ENCODE measurements around the gene SLC10A3. TPM values are rescaled to one million over a fixed set of nuclear protein-coding genes. Genes with fewer than 3 reads are reported as not detected.

Gene SLC10A3
- polyA plus RNA-seq, 3 donors: 25.3 to 33.1 (median 26.7) TPM

DNA sequence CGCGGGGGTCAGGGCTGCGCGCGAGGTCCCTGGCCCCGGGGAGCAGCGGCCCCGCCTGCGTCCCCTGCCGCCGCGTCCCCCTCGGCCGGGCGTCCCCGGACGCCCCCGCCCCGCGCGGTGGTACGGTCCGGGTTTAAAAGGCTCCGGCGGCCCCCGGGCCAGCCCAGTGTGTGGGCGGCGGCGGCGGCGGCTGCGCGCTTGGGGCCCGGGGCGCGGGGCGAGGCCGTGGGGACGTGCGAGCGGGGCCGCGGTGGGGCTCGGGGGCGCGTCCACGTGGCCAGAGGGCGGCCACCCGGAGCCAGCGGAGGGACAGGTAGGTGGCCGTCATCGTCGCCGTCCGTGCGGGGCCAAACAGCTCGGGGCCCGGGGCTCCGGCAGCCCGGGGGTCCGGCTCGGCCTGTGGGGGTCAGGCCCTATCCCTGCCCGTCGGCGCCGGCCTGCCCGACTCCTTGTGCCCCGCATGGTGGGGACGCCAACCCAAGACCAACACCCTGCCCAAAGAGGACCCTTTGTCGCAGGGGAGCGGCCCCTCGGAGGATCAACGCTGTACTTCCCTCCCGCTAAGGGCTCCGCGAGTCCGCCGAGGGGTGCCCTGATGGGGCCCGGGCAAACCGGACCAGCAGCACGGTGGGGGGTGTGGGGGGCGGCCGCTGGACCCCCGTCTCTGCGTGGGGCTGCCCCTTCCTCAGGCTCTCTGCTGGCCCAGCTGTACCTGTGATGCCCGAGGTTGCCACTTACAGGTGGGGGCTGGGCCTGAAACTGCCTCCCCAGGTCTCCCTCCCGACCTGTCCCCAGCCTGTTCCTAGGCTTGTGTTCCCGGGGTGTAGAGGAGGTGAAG is 32.1 kb downstream of the SLC10A3 start, which contains the start of gene PLXNA3:
TSS of gene PLXNA3 (plus strand) at position 166 of the 838 bp plus-strand sequence. CDS start 1,903 bp downstream, outside the sequence.
- peak; percentile 21 to 45 (median 23) for DNase-seq
- Histone ChIP-seq H3K4me2 (replicated peaks; ENCODE audit: extremely low read depth, low read length, poor library complexity, severe bottlenecking) (peak within 1 kb of the TSS; percentile 67), H3K79me2 (ENCODE audit: insufficient read depth, low read length) (no peaks in the 10 kb centered on the region), H3K4me1 (ENCODE audit: control insufficient read depth in 1 of 2, insufficient read depth in 2 of 2, low read length in 2 of 2) (peaks cover 6% of the 10 kb centered on the region in 2 donors), H3K36me3 (replicated peaks in 1 of 2; ENCODE audit: control insufficient read depth in 1 of 2, insufficient read depth in 2 of 2, low read length in 2 of 2) (no peaks in the 10 kb centered on the region), H3K9ac (ENCODE audit: insufficient read depth, low read length, poor library complexity, severe bottlenecking) (peak within 1 kb of the TSS; percentile 32), H3K9me3 (replicated peaks in 1 of 2; ENCODE audit: control insufficient read depth in 1 of 2, insufficient read depth in 1 of 2, low read length in 2 of 2) (no peaks in the 10 kb centered on the region), H4K20me1 (ENCODE audit: insufficient read depth, low read length) (no peaks in the 10 kb centered on the region), H2AFZ (ENCODE audit: insufficient read depth, low read depth, low read length, poor library complexity, severe bottlenecking) (peak within 1 kb of the TSS; percentile 56), H3K27me3 (ENCODE audit: control insufficient read depth in 2 of 2, insufficient read depth in 2 of 2, low read length in 2 of 2) (peaks cover 0 to 12% of the 10 kb centered on the region in 2 donors), H3K4me3 (replicated peaks in 1 of 3; ENCODE audit: low read depth in 2 of 3, low read length in 3 of 3) (peak within 1 kb of the TSS; percentile 16 to 67 (median 32)), H3K27ac (ENCODE audit: low read depth in 1 of 2, low read length in 2 of 2) (no peak within 1 kb of the TSS)
- Mint-ChIP-seq H3K36me3 (peaks cover 3 to 5% of the 10 kb centered on the region in 2 donors), H3K27ac (peak within 1 kb of the TSS in 4 of 7 donors; percentile 54 to 87 (median 82)), H3K4me1 (peaks cover 12% of the 10 kb centered on the region), H3K27me3 (ENCODE audit: low read depth in 3 of 3) (peaks cover 11 to 29% (median 26%) of the 10 kb centered on the region in 3 donors), H3K9me3 (peaks cover 0 to 16% (median 4%) of the 10 kb centered on the region in 7 donors), H3K4me3 (peak within 1 kb of the TSS; percentile 86 to 97)
- intact Hi-C loops (cut with micrococcal nuclease): no loop called here
- TF ChIP-seq, protein P1, sequence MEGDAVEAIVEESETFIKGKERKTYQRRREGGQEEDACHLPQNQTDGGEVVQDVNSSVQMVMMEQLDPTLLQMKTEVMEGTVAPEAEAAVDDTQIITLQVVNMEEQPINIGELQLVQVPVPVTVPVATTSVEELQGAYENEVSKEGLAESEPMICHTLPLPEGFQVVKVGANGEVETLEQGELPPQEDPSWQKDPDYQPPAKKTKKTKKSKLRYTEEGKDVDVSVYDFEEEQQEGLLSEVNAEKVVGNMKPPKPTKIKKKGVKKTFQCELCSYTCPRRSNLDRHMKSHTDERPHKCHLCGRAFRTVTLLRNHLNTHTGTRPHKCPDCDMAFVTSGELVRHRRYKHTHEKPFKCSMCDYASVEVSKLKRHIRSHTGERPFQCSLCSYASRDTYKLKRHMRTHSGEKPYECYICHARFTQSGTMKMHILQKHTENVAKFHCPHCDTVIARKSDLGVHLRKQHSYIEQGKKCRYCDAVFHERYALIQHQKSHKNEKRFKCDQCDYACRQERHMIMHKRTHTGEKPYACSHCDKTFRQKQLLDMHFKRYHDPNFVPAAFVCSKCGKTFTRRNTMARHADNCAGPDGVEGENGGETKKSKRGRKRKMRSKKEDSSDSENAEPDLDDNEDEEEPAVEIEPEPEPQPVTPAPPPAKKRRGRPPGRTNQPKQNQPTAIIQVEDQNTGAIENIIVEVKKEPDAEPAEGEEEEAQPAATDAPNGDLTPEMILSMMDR (IDR thresholded peaks at IDR 0.05): no peak
- 3% methylated on average over 40 of the region's 88 CpGs for WGBS (ENCODE audit: insufficient coverage)

DNA sequence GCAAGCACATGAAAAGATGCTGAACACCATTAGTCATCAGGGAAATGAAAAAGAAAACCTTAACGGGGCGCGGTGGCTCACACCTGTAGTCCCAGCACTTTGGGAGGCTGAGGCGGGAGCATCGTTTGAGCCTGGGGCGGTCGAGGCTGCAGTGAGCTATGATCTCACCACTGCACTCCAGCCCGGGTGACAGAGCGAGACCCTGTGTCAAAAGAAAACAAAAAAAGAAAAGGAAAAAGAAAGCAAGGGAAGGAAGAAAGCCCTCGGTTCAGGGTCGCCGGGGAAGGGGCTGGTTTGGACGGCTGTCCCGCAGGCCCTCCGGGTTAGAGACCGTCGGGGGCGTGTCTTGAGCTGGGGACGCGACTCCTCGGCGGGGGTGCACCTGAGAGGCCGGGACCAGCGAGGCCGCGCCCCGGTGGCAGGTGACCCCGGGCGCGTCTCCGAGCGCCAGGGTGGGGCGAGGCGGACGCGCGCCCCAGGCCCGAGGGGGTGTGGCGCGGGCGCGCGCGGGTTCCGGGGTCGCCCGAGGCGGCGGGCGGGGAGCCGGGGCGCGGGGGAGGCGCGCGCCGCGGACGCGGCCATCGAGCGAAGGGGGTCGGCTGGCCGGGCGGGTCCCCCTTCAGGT is 32.8 kb downstream of the SLC10A3 start:
- peaks cover 0 to 12% of the 10 kb centered on the region in 2 donors for H3K27me3 ChIP-seq (ENCODE audit: control insufficient read depth in 2 of 2, insufficient read depth in 2 of 2, low read length in 2 of 2)
- Mint-ChIP-seq H3K9me3 (peaks cover 0 to 16% (median 4%) of the 10 kb centered on the region in 7 donors), H3K4me1 (peaks cover 12% of the 10 kb centered on the region), H3K4me3 (peak overlapping the region; percentile 86 to 97), H3K27ac (peak overlapping the region in 4 of 7 donors; percentile 54 to 87 (median 82)), H3K36me3 (peaks cover 9 to 10% of the 10 kb centered on the region in 2 donors), H3K27me3 (ENCODE audit: low read depth in 3 of 3) (peaks cover 11 to 29% (median 23%) of the 10 kb centered on the region in 3 donors)
- H3K36me3 ChIP-seq (replicated peaks in 1 of 2; ENCODE audit: control insufficient read depth in 1 of 2, insufficient read depth in 2 of 2, low read length in 2 of 2): peaks cover 0 to 6% of the 10 kb centered on the region in 2 donors
- H3K4me3 ChIP-seq (replicated peaks in 1 of 3; ENCODE audit: low read depth in 2 of 3, low read length in 3 of 3): peak overlapping the region; percentile 16 to 67 (median 32)
- no peak overlapping the region for H3K27ac ChIP-seq (ENCODE audit: low read depth in 1 of 2, low read length in 2 of 2)
- H3K9ac ChIP-seq (ENCODE audit: insufficient read depth, low read length, poor library complexity, severe bottlenecking): no peak overlapping the region
- under 1% methylated on average over 38 of the region's 65 CpGs for WGBS (ENCODE audit: insufficient coverage)
- peak overlapping the region; percentile 29 for H2AFZ ChIP-seq (ENCODE audit: insufficient read depth, low read depth, low read length, poor library complexity, severe bottlenecking)
- H3K9me3 ChIP-seq (replicated peaks in 1 of 2; ENCODE audit: control insufficient read depth in 1 of 2, insufficient read depth in 1 of 2, low read length in 2 of 2): no peaks in the 10 kb centered on the region
- DNase-seq: no peak
- peak overlapping the region; percentile 67 for H3K4me2 ChIP-seq (replicated peaks; ENCODE audit: extremely low read depth, low read length, poor library complexity, severe bottlenecking)
- TF ChIP-seq, protein P1 (IDR thresholded peaks at IDR 0.05): no peak
- H4K20me1 ChIP-seq (ENCODE audit: insufficient read depth, low read length): no peaks in the 10 kb centered on the region
- H3K4me1 ChIP-seq (ENCODE audit: control insufficient read depth in 1 of 2, insufficient read depth in 2 of 2, low read length in 2 of 2): peaks cover 6% of the 10 kb centered on the region in 2 donors
- H3K79me2 ChIP-seq (ENCODE audit: insufficient read depth, low read length): no peaks in the 10 kb centered on the region
- intact Hi-C loops (cut with micrococcal nuclease): no loop called here
